Stimulated activated CD8-positive, alpha-beta memory T cell treated with anti-CD3 and anti-CD28 coated beads, Interleukin-2, amount 100 ng/mL, for 1 hour (primary cell): ENCODE measurements around the gene GPM6B.

Experiments used
- DNase-seq, 2 donors: peaks; one replicate each; pipeline ENCODE4 v3.0.0-alpha.2; 2020; ENCODE audit warnings: low read depth in 2 of 2

GPM6B gene, protein sequence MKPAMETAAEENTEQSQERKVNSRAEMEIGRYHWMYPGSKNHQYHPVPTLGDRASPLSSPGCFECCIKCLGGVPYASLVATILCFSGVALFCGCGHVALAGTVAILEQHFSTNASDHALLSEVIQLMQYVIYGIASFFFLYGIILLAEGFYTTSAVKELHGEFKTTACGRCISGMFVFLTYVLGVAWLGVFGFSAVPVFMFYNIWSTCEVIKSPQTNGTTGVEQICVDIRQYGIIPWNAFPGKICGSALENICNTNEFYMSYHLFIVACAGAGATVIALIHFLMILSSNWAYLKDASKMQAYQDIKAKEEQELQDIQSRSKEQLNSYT

GRCh38 chrX:13816643-13817627 lies at the start of gene GPM6B:
GPM6B (minus strand) TSS chrX:13817093; CDS start chrX:13816904, 189 bp downstream.
- DNase-seq, result no peak

GRCh38 chrX:13864264-13864663 lies 47.4 kb upstream of the GPM6B start:
- no peak for DNase-seq

GRCh38 chrX:13863324-13863723 lies 46.4 kb upstream of the GPM6B start:
- no peak for DNase-seq

DNA sequence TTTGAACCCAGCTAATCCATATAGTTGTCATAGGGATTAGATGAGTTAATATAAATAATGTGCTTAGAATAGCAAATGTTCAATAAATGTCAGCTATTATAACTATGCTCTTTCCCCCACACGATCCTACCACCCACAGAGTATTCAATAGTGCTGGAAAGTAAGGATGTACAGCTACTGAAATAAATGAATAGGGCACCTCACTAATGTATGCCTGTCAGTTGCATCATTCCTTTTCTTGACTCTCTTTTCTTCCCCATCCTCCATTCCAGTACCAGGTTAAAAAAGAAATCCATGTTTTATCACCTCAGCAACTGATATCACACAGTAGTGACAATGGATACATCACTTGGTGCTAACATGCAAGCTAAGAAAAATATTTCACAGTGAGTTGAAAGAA lies 42.8 kb upstream of the GPM6B start:
- no peak for DNase-seq

DNA sequence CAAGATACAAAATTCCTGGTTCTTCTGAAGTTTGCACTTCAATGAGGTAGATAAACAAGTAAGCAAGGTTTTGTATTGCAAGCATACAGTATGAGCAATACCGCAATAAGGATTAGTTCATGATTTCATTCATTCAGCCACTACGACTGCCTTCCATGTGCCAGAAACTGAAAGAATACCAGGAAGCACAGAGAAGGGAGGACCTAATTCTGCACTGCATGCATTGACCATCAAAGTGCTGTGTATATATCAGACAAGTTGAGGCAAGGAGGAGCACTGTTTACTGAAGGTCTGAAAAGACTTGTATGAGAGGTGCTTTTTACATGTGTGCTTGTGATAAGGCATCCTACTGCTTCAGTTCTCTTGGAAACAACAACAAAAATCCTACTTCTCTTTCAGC lies 40.9 kb upstream of the GPM6B start:
- DNase-seq, result no peak

DNA sequence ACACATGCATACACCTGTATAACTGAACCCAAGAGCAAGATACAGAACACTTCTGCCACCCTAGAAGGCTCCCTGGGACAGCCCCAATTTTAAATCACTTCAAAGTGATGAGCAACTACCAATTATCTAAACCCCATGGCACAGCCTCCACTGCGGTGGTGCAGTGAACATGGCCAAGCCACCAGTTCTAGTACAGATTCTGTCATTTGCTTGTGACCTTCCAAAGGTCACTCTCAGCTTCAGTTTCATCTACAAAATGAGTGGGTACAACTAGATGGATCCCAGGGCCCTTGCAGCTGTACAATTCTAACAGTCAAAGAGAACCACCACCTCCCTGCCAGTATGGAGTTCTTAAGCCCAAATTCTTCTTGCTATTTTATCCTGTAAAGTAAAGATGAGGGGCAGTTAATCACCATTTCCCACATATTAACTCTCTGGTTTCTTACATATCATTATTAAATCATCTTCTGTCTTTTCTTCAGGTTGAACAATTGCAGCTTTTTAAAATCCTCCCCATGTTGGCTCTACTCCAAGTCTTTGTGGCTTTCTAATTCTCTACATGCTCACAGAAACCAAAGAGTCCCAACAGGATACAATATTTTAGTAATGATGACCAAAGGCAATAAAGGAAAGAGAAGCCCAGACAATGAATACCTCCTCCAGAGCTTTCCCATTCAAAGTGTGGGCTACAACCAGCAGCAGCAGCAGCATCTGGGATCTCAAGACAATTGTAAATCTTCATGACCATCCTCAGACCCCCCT lies 39.0 kb upstream of the GPM6B start:
- DNase-seq, result no peak

- DNase-seq, result no peak
These were observed 37.1 kb upstream of the GPM6B start for GRCh38 chrX:13854003-13854402.

DNA sequence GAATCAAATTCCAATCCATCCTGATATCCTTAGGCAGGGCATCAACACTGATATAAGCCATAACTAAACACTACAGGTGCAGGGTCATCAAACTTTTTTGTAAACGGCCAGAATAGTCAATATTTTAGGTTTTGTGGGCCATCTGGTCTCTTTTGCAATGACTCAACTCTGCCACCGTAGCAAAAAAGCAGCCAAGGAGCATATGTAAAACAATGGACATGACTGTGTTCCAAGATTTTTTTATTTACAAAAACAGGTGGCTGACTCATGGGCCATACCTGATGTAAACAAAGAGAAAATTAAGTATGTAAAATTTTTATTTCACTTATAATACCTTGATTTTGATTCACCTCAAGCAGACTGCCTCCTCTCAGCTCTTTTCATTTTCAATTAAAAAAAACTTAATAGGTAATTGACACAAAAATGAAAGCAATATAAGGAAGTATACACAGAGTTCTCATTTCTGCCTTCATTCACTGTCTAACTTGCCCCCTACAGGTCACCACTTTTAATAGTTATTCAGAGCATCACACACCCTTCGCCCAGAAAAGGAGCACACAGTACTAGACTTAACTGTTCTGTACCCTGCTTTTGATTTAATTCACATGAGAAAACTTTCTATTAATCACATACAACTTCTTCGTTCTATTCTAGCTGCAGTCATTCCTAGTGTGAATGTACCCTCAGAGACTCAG lies 35.3 kb upstream of the GPM6B start:
- DNase-seq, result no peak

DNA sequence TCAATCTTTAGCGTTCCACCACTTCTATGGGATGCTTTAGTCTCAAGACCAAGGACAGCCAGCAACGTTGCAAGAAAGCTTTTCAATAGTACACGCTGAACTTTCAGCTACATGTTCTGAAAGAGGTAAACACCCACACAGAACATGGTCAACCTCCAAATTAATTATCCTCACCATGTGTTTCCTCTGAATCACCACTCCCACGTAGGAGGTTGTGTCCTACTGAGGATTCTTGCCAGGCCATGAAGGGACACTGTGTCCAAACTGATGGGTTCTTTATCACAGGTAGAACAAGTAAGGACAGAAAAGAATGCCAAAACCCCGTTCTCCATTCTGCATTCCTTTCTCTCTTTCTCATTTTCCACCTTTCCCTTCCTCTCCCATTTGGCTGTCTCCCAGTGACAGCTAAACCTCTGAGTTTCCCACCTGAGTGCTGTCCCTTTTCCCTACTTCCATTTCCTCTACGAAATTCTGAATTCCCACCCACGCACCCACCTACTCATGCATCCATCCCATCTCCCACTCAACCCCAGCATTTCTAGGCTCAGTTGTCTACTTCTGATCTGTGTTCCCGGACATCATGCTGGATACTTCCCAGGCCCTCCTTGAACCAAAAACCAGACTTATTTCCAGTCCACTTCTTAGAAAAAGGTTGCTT lies 29.0 kb upstream of the GPM6B start:
- no peak for DNase-seq

- no peak for DNase-seq
These were observed 26.3 kb upstream of the GPM6B start for GRCh38 chrX:13843150-13843721.

DNA sequence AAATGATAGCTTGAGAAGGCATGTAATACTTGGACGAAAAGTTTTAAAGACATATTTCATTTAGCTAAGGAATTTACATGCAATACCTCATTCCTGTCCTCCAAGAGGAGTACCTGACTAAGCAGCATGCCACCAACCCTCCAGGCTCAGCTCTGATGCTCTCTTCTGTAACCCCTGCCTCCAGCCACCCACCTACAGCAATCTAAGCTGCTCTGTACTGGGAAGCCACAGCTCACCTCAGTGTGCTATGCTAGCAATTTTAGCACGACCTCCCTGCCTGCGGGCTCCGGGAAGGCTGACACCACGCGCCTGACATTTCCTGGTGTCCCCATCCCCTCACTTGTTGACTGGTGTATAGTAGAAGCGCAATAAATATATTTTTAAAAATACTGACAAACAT lies 23.2 kb upstream of the GPM6B start:
- no peak for DNase-seq

DNA sequence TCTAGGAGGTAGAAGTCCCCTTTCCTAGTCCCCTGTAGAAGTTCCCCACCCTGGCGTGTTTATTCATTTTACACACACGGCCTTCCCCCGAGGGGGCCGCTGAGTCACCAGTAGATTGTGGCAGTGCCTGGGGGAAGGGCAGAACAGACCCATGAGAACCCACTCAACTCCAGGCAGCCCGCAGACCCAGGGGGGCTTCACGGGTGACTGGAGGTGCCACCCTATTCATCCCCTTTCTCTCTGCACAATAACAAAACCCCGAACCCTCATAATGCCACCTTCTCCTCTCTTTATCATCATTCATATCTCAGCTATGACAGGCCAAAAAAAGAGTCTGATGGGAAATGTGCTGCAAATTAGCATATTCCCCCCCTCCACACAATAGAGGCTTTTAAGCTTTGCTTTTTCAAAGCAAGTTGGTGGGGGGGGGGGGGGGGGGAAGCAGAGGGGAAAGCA lies 20.4 kb upstream of the GPM6B start:
- no peak for DNase-seq

- no peak for DNase-seq
These were observed 19.7 kb upstream of the GPM6B start for GRCh38 chrX:13836575-13836974.

DNA sequence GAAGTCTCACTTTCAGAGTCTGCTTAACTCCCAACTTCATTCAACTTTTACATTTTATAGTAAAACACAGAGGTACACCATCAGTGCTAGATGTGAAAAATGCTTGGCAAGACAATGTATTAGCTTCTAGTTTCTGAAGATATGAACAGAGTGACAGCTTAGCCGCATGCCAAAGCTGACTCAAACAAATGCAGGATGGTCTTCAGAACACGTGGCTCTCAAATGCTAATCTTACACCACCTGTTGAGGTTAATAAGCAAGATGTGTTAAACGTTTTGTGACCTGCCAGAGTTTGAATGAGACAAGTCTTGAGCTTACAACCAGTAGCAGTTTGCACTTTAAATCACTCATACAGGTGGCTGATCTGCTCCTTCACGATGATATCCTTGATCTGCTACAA lies 18.9 kb upstream of the GPM6B start:
- no peak for DNase-seq

- no peak for DNase-seq
These were observed 17.5 kb upstream of the GPM6B start for GRCh38 chrX:13834355-13834754.

GRCh38 chrX:13829983-13830382 lies 13.1 kb upstream of the GPM6B start:
- DNase-seq, result no peak

GRCh38 chrX:13828392-13828791 lies 11.5 kb upstream of the GPM6B start:
- no peak for DNase-seq

- no peak for DNase-seq
These were observed 10.6 kb upstream of the GPM6B start for GRCh38 chrX:13827298-13828090.

DNA sequence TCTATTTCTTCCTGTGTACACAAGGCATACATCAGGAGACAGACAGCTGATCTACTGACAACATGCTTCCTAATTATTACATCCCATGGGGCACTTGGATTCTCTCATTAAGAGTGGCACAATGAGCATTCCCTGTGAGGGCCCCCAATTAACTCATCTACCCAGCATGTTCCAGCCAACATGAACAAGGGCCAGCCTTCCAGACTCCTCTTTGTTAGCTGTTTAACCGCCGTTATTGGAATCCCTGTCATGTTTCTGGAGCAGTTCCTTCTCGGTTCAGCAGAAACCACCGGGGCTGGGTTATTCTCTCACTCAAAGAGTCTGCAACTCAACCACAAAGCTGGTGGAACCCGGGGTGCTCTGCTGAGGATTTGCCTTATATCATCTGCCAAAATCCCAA lies 9.9 kb upstream of the GPM6B start:
- no peak for DNase-seq
